NT2/D1 (cell line): ENCODE results near the gene ANO8.

ENCODE experiments used
- YY1 ChIP-seq: IDR thresholded peaks from 2 replicates; pipeline ENCODE4 v1.6.1; 2011; ENCODE audit not compliant: insufficient read length, insufficient read depth
- ZNF274 ChIP-seq: IDR thresholded peaks from 2 replicates; pipeline ENCODE4 v1.6.1; 2011; ENCODE audit warnings: mild to moderate bottlenecking, low read depth, low read length

DNA sequence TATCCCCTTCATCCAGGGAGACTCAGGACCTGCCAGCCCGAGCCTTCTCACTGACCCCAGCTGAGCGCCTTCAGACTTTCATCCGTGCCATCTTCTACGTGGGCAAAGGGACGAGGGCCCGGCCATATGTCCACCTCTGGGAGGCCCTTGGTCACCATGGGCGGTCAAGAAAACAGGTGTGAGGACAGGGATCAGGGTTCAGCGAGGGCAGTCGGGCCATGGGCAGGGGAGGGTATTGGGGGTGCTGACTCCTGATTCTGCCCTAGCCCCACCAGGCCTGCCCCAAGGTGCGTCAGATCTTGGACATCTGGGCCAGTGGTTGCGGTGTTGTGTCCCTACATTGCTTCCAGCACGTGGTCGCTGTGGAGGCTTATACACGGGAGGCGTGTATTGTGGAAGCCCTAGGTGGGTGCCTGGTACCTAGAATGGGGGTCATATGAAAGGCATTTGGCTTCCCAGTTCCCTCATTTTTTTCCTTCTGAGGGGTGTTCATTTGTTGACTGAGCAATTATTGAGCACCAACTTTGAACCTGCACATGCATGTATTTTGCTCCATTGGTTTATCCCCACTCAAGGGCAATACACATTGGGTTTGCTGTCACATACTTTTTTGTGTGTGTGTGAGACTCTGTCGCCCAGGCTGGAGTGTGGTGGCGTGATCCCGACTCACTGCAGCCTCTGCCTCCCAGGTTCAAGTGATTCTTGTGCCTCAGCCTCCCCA lies 49.1 kb downstream of the ANO8 start:
- TF ChIP-seq YY1: no peak
- TF ChIP-seq ZNF274: no peak
